HepG2 (cell line): Measurements from ENCODE around the gene DRC7. TPM values are rescaled to one million over a fixed set of nuclear protein-coding genes. Genes with fewer than 3 reads are reported as not detected.
A peak's percentile ranks its signal among the peaks of the same experiment; 100 is the strongest.

Source experiments
- AFF4 ChIP-seq: sonication (generic); formaldehyde crosslinking; IDR thresholded peaks from 2 replicates; pipeline ENCODE4 v1.4.0; 2020; ENCODE audit warnings: missing genetic modification reagents
- ATRX ChIP-seq: sonication (generic); formaldehyde crosslinking; IDR thresholded peaks from 2 replicates; pipeline ENCODE4 v1.4.0; 2020; ENCODE audit warnings: missing genetic modification reagents, borderline replicate concordance
- CEBPG ChIP-seq: IDR thresholded peaks from 2 replicates; pipeline ENCODE4 v1.6.1; 2016
- HDAC1 ChIP-seq: sonication (generic); formaldehyde crosslinking; IDR thresholded peaks from 2 replicates; pipeline ENCODE4 v1.5.1; 2020; ENCODE audit warnings: mild to moderate bottlenecking, missing genetic modification reagents
- MTA3 ChIP-seq: sonication (generic); formaldehyde crosslinking; IDR thresholded peaks from 2 replicates; pipeline ENCODE4 v1.4.0; 2020; ENCODE audit warnings: missing genetic modification reagents
- NONO ChIP-seq, 2 experiments: fragments of 450-650 bp in 1 of 2; sonication (generic) in 1 of 2; formaldehyde crosslinking in 1 of 2; IDR thresholded peaks in 1 of 2; conservative IDR thresholded peaks in 1 of 2; 2 replicates each; pipeline versions ENCODE4 v1.6.1 to v1.8.0; 2017 to 2022; ENCODE audit warnings: mild to moderate bottlenecking in 1 of 2, missing genetic modification reagents in 1 of 2, moderate library complexity in 1 of 2
- NPAS2 ChIP-seq: sonication (generic); formaldehyde crosslinking; IDR thresholded peaks from 2 replicates; pipeline ENCODE4 v1.8.0; 2022; ENCODE audit warnings: mild to moderate bottlenecking, missing genetic modification reagents, borderline replicate concordance
- POLR2G ChIP-seq: fragments of 200-400 bp; formaldehyde crosslinking; IDR thresholded peaks from 2 replicates; pipeline ENCODE4 v1.6.1; 2018; ENCODE audit warnings: mild to moderate bottlenecking, low read depth, low read length, moderate library complexity
- SPEN ChIP-seq: sonication (generic); formaldehyde crosslinking; IDR thresholded peaks from 2 replicates; pipeline ENCODE4 v1.5.1; 2020; ENCODE audit warnings: low read depth, mild to moderate bottlenecking, missing genetic modification reagents
- SRSF9 ChIP-seq: fragments of 200-400 bp; formaldehyde crosslinking; IDR thresholded peaks from 2 replicates; pipeline ENCODE4 v1.6.1; 2018; ENCODE audit warnings: borderline replicate concordance, mild to moderate bottlenecking, low read depth, low read length; ENCODE audit not compliant: insufficient read depth, poor library complexity, severe bottlenecking
- ZNF12 ChIP-seq: sonication (generic); formaldehyde crosslinking; IDR thresholded peaks from 2 replicates; pipeline ENCODE4 v1.5.0; 2020; ENCODE audit warnings: missing genetic modification reagents
- ZNF142 ChIP-seq: sonication (generic); formaldehyde crosslinking; IDR thresholded peaks from 2 replicates; pipeline ENCODE4 v1.4.0; 2020; ENCODE audit warnings: missing genetic modification reagents
- ZNF589 ChIP-seq: sonication (generic); formaldehyde crosslinking; conservative IDR thresholded peaks from 2 replicates; pipeline ENCODE4 v1.8.0; 2022; ENCODE audit warnings: mild to moderate bottlenecking, moderate library complexity, missing genetic modification reagents
- ZNF616 ChIP-seq: sonication (generic); formaldehyde crosslinking; IDR thresholded peaks from 2 replicates; pipeline ENCODE4 v1.5.0; 2020; ENCODE audit warnings: low read depth, mild to moderate bottlenecking, missing genetic modification reagents
- polyA plus RNA-seq, 8 experiments: library from polyadenylated mRNA; depleted of rRNA in 3 of 8; stranded (reverse) in 7 of 8; unstranded in 1 of 8; fragments of >200 nt; fragmentation: Illumina TruSeq in 4 of 8; extraction: Trizol in 4 of 8; gene quantifications; 2 replicates each; pipeline versions ENCODE4 v1.2.1 to v1.2.3, GENCODE V29; 2011 to 2016; ENCODE audit warnings: low read depth in 4 of 8, missing spikeins in 1 of 8, mixed read lengths in 1 of 8; ENCODE audit not compliant: insufficient read depth in 1 of 8
- total RNA-seq, 5 experiments: library from RNA; depleted of rRNA; stranded (reverse); fragments of >200 nt; fragmentation: Illumina TruSeq; extraction: Trizol; gene quantifications; 2 replicates each; pipeline ENCODE4 v1.2.3, GENCODE V29; 2016; ENCODE audit warnings: low read depth in 1 of 5
- TF ChIP-seq, protein P1 (sequence below): sonication (generic); formaldehyde crosslinking; IDR thresholded peaks from 2 replicates; pipeline ENCODE4 v1.5.0; 2020; ENCODE audit warnings: missing genetic modification reagents
- TF ChIP-seq, protein P2 (sequence below): sonication (generic); formaldehyde crosslinking; IDR thresholded peaks from 2 replicates; pipeline ENCODE4 v1.4.0; 2020; ENCODE audit warnings: missing genetic modification reagents

DRC7 gene
- total and polyA plus RNA-seq, 2 of the 13 experiments (the other 11 are each of a cell fraction or from before 2014, with no cell fraction given) = 2.7 to 3.4 TPM

DNA sequence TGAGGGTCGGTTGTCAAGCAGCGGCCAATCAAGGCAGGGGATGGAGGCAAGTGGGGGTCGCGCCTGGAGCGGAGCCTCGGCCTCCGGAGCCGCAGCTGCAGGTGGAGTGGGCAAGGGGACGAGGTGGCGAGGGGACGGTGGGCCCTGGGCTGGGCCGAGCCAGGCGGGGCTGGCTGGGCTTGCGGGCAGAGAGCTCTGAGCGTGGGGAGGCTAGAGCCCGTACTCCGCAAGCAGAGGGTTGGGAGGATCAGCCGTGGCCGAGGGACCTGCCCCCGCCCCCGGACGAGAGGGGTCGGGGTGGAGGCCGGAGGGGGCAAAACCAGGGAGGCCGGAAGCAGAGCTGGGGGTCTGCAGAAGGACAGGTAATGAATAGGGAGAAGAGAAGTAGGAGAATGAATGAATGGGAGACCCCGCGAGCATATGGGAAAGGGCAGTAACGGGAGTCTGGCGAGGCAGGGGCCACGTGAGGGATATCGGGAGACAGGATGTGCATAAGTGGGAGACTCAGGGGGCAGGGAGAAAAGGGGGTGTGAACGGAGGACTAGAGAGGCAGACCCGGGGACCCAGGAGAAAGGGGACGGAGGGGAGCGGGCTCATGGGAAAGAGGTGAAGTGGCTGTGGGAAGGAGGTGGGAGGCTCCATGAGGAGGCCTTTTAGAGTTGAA lies 41.3 kb downstream of the DRC7 start, which contains the start of gene KATNB1 (continued):
- TF ChIP-seq AFF4 (CRISPR knock-in tag) (no peak), SRSF9 (no peak), CEBPG (peak; percentile 14; the same call in 1 of the 2 replicates), ZNF142 (CRISPR knock-in tag) (no peak), MTA3 (CRISPR knock-in tag) (no peak), NONO (IDR thresholded peaks at IDR 0.05) (no peak), NONO (CRISPR knock-in tag; conservative IDR thresholded peaks at IDR 0.05) (no peak), ZNF12 (CRISPR knock-in tag) (no peak), NPAS2 (CRISPR knock-in tag) (no peak), HDAC1 (peak; percentile 78), ZNF616 (CRISPR knock-in tag) (no peak), ATRX (no peak), ZNF589 (CRISPR knock-in tag) (no peak), POLR2G (no peak), SPEN (CRISPR knock-in tag) (no peak)
- TF ChIP-seq, protein P1, sequence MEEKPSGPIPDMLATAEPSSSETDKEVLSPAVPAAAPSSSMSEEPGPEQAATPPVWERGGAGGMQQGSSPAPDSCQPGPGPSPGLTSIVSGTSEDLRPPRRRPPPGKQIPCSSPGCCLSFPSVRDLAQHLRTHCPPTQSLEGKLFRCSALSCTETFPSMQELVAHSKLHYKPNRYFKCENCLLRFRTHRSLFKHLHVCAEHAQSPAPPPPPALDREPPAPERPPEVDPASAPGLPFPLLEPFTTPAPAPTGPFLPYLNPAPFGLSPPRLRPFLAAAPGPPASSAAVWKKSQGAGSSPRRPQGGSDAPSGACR = 0 out of 2 replicates have a peak, but pooled peaks have one; percentile 2
- TF ChIP-seq, protein P2, sequence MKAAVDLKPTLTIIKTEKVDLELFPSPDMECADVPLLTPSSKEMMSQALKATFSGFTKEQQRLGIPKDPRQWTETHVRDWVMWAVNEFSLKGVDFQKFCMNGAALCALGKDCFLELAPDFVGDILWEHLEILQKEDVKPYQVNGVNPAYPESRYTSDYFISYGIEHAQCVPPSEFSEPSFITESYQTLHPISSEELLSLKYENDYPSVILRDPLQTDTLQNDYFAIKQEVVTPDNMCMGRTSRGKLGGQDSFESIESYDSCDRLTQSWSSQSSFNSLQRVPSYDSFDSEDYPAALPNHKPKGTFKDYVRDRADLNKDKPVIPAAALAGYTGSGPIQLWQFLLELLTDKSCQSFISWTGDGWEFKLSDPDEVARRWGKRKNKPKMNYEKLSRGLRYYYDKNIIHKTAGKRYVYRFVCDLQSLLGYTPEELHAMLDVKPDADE = no peak
